MM.1S (cell line): ENCODE results near the gene CCDC85B.
A peak's percentile ranks its signal among the peaks of the same experiment; 100 is the strongest.

Experiments
- DNase-seq: peaks from one replicate; pipeline ENCODE4 v3.0.0-alpha.2; 2015
- H2AFZ ChIP-seq: fragments of 300-600 bp; sonication (generic); 2 replicates; pipeline ENCODE4 v1.6.0; 2016; ENCODE audit warnings: antibody characterized with exemption, low read length
- H3F3A ChIP-seq: fragments of 300-600 bp; sonication (generic); 2 replicates; pipeline ENCODE4 v1.6.1; 2016; ENCODE audit warnings: mild to moderate bottlenecking, antibody characterized with exemption, low read length, moderate library complexity, mixed read lengths; ENCODE audit not compliant: insufficient read depth
- H3K27ac ChIP-seq: fragments of 300-600 bp; sonication (generic); 2 replicates; pipeline ENCODE4 v1.5.1; 2016; ENCODE audit warnings: mild to moderate bottlenecking, low read length
- H3K27me3 ChIP-seq: fragments of 300-600 bp; sonication (generic); replicated peaks from 2 replicates; pipeline ENCODE4 v1.6.0; 2016; ENCODE audit warnings: low read length; ENCODE audit not compliant: insufficient read depth
- H3K36me3 ChIP-seq: fragments of 300-600 bp; sonication (generic); replicated peaks from 2 replicates; pipeline ENCODE4 v1.6.1; 2016; ENCODE audit warnings: mild to moderate bottlenecking, low read length, mixed read lengths; ENCODE audit not compliant: insufficient read depth
- H3K4me1 ChIP-seq: fragments of 300-600 bp; sonication (generic); 2 replicates; pipeline ENCODE4 v1.6.1; 2016; ENCODE audit warnings: low read length, mixed read lengths
- H3K4me2 ChIP-seq: fragments of 300-600 bp; sonication (generic); 2 replicates; pipeline ENCODE4 v1.6.0; 2016; ENCODE audit warnings: low read depth, low read length
- H3K4me3 ChIP-seq: fragments of 300-600 bp; sonication (generic); 2 replicates; pipeline ENCODE4 v1.5.1; 2016; ENCODE audit warnings: low read length, mixed read lengths
- H3K79me2 ChIP-seq: fragments of 300-600 bp; sonication (generic); 2 replicates; pipeline ENCODE4 v1.6.1; 2016; ENCODE audit warnings: mixed run types, low read length, mixed read lengths
- H3K9ac ChIP-seq: fragments of 300-600 bp; sonication (generic); 2 replicates; pipeline ENCODE4 v1.6.1; 2016; ENCODE audit warnings: low read length, mixed read lengths
- H3K9me2 ChIP-seq: fragments of 300-600 bp; sonication (generic); replicated peaks from 2 replicates; pipeline ENCODE4 v1.6.1; 2016; ENCODE audit warnings: mild to moderate bottlenecking, low read length, mixed read lengths; ENCODE audit not compliant: insufficient read depth
- H3K9me3 ChIP-seq: fragments of 300-600 bp; sonication (generic); replicated peaks from 2 replicates; pipeline ENCODE4 v1.6.1; 2016; ENCODE audit warnings: mild to moderate bottlenecking, low read length, mixed read lengths; ENCODE audit not compliant: insufficient read depth
- H4K20me1 ChIP-seq: fragments of 300-600 bp; sonication (generic); 2 replicates; pipeline ENCODE4 v1.6.1; 2016; ENCODE audit warnings: mild to moderate bottlenecking, low read length, moderate library complexity, mixed read lengths; ENCODE audit not compliant: insufficient read depth
- EZH2 ChIP-seq: fragments of 300-600 bp; sonication (generic); optimal IDR thresholded peaks from 2 replicates; pipeline ENCODE3; 2017; ENCODE audit warnings: low read depth, mild to moderate bottlenecking, antibody characterized with exemption, low read length, mixed read lengths
- EZH2phosphoT487 ChIP-seq: fragments of 300-600 bp; sonication (generic); IDR thresholded peaks from 2 replicates; pipeline ENCODE4 v1.6.1; 2018; ENCODE audit warnings: antibody characterized with exemption, low read length
- TF ChIP-seq, protein P1 (sequence below): fragments of 300-600 bp; sonication (generic); IDR thresholded peaks from 2 replicates; pipeline ENCODE4 v1.5.1; 2016; ENCODE audit warnings: antibody characterized with exemption, low read length, mixed read lengths

CCDC85B gene

DNA sequence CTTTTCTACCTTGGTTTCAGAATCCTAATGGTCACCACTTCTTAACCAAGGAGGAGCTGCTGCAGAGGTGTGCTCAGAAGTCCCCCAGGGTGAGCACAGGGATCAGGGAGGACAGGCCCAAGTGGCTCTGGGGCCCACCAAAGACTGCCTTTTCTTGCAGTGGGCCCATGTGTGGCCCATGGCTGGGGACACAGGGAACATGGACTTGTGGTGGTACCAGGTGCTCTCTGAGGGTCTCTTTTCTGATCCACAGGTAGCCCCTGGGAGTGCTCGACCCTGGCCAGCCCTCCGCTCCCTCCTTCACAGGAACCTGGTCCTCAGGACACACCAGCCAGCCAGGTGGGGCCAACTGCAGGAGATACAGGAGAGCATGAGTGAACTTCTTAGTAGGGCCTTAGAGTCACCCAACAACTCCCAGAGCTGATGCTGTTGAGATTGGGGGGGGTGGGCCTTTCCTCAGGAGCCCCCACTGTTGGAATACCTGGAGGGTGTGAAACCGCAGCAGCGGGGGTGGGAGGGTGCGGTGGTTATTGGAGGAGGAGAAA lies 28.2 kb upstream of the CCDC85B start:
- H3K79me2 ChIP-seq, result peaks cover 35% of the 10 kb centered on the region

GRCh38 chr11:65862941-65863888 lies 27.3 kb upstream of the CCDC85B start:
- no peak overlapping the region for H3K27ac ChIP-seq
- H3K4me3 ChIP-seq, result no peak overlapping the region
- TF ChIP-seq EZH2 (no peak), EZH2phosphoT487 (no peak)
- TF ChIP-seq, protein P1, sequence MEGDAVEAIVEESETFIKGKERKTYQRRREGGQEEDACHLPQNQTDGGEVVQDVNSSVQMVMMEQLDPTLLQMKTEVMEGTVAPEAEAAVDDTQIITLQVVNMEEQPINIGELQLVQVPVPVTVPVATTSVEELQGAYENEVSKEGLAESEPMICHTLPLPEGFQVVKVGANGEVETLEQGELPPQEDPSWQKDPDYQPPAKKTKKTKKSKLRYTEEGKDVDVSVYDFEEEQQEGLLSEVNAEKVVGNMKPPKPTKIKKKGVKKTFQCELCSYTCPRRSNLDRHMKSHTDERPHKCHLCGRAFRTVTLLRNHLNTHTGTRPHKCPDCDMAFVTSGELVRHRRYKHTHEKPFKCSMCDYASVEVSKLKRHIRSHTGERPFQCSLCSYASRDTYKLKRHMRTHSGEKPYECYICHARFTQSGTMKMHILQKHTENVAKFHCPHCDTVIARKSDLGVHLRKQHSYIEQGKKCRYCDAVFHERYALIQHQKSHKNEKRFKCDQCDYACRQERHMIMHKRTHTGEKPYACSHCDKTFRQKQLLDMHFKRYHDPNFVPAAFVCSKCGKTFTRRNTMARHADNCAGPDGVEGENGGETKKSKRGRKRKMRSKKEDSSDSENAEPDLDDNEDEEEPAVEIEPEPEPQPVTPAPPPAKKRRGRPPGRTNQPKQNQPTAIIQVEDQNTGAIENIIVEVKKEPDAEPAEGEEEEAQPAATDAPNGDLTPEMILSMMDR, result no peak
- peaks cover 5% of the 10 kb centered on the region; the same call in 1 of the 2 replicates for H3K36me3 ChIP-seq
- peaks cover 8% of the 10 kb centered on the region for H3K4me1 ChIP-seq
- no peaks in the 10 kb centered on the region for H4K20me1 ChIP-seq
- no peak overlapping the region for H3K9ac ChIP-seq
- no peak overlapping the region for H2AFZ ChIP-seq
- no peak overlapping the region for H3K4me2 ChIP-seq
- H3K9me2 ChIP-seq, result no peaks in the 10 kb centered on the region
- H3K9me3 ChIP-seq, result no peaks in the 10 kb centered on the region
- H3K27me3 ChIP-seq, result no peaks in the 10 kb centered on the region
- no peak for DNase-seq
- peaks cover 31% of the 10 kb centered on the region for H3F3A ChIP-seq
- peaks cover 31% of the 10 kb centered on the region for H3K79me2 ChIP-seq

More for the DNA sequence above, 28.2 kb upstream of the CCDC85B start:
- peaks cover 8% of the 10 kb centered on the region for H3K4me1 ChIP-seq
- DNase-seq, result no peak
- H3K4me3 ChIP-seq, result no peak overlapping the region
- peak overlapping the region; percentile 93; the same call in 1 of the 2 replicates for H3K9ac ChIP-seq
- peaks cover 5% of the 10 kb centered on the region; the same call in 1 of the 2 replicates for H3K36me3 ChIP-seq
- H2AFZ ChIP-seq, result no peak overlapping the region
- H4K20me1 ChIP-seq, result no peaks in the 10 kb centered on the region
- peak overlapping the region; percentile 96; the same call in 1 of the 2 replicates for H3K4me2 ChIP-seq
- H3K9me3 ChIP-seq, result no peaks in the 10 kb centered on the region
- no peak overlapping the region for H3K27ac ChIP-seq
- TF ChIP-seq EZH2phosphoT487 (no peak), EZH2 (no peak)
- TF ChIP-seq, protein P1, result no peak
- no peaks in the 10 kb centered on the region for H3K9me2 ChIP-seq
- H3K27me3 ChIP-seq, result no peaks in the 10 kb centered on the region
- H3F3A ChIP-seq, result peaks cover 37% of the 10 kb centered on the region

- no peaks in the 10 kb centered on the region for H3K27me3 ChIP-seq
- H3K9me3 ChIP-seq, result no peaks in the 10 kb centered on the region
- no peak overlapping the region for H3K9ac ChIP-seq
- H3K4me3 ChIP-seq, result no peak overlapping the region
- no peaks in the 10 kb centered on the region for H3K9me2 ChIP-seq
- TF ChIP-seq EZH2phosphoT487, result no peak
- TF ChIP-seq, protein P1, result no peak
- TF ChIP-seq EZH2, result no peak
- peaks cover 8% of the 10 kb centered on the region for H3K4me1 ChIP-seq
- H4K20me1 ChIP-seq, result no peaks in the 10 kb centered on the region
- no peak overlapping the region for H3K27ac ChIP-seq
- DNase-seq, result no peak
- H3K4me2 ChIP-seq, result no peak overlapping the region
- H3F3A ChIP-seq, result peaks cover 22% of the 10 kb centered on the region
- peaks cover 31% of the 10 kb centered on the region for H3K79me2 ChIP-seq
- peaks cover 5% of the 10 kb centered on the region; the same call in 1 of the 2 replicates for H3K36me3 ChIP-seq
- H2AFZ ChIP-seq, result no peak overlapping the region
Observed at GRCh38 chr11:65863889-65864705, 26.4 kb upstream of the CCDC85B start.
